OCI-LY1 (cell line): ENCODE measurements around the gene CEACAM16.

Experiments used
- EZH2 ChIP-seq: fragments of 200-600 bp; sonication (generic), shearing (Covaris generic); IDR thresholded peaks from 2 replicates; pipeline ENCODE4 v1.8.0; 2017; ENCODE audit warnings: borderline replicate concordance, mixed run types, mild to moderate bottlenecking, antibody characterized with exemption, low read length, moderate library complexity, mixed read lengths
- TF ChIP-seq, protein P1 (sequence below): fragments of 200-600 bp; sonication (generic), shearing (Covaris generic); IDR thresholded peaks from 2 replicates; pipeline ENCODE4 v1.5.1; 2017; ENCODE audit warnings: mild to moderate bottlenecking, antibody characterized with exemption, low read length, moderate library complexity, mixed read lengths

DNA sequence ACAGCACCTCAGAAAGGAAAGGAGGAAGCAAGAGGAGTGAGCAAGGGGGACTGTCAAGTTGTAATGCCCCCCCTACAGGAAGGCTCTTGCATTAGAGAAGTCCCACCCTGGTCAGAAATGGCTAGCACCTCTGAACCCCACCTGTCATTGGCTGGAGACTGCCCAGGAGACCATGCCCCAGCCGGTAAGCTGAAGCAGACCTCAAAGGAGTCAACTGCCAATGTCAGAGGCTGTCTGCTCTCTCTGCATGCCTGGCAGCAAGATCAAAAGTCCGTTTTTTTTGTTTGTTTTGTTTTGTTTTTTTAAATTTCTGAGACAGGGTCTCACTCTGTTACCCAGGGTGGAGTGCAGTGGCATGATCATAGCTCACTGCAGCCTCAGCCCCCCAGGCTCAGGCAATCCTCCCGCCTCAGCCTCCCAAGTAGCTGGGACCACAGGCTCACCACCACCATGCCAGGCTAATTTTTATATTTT lies 41.4 kb downstream of the CEACAM16 start:
- TF ChIP-seq, protein P1, sequence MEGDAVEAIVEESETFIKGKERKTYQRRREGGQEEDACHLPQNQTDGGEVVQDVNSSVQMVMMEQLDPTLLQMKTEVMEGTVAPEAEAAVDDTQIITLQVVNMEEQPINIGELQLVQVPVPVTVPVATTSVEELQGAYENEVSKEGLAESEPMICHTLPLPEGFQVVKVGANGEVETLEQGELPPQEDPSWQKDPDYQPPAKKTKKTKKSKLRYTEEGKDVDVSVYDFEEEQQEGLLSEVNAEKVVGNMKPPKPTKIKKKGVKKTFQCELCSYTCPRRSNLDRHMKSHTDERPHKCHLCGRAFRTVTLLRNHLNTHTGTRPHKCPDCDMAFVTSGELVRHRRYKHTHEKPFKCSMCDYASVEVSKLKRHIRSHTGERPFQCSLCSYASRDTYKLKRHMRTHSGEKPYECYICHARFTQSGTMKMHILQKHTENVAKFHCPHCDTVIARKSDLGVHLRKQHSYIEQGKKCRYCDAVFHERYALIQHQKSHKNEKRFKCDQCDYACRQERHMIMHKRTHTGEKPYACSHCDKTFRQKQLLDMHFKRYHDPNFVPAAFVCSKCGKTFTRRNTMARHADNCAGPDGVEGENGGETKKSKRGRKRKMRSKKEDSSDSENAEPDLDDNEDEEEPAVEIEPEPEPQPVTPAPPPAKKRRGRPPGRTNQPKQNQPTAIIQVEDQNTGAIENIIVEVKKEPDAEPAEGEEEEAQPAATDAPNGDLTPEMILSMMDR = no peak; the same call in 1 of the 2 replicates
- no peak for TF ChIP-seq EZH2
